ENCODE data around the gene PI4KA. TPM values are rescaled to one million over a fixed set of nuclear protein-coding genes. Genes with fewer than 3 reads are reported as not detected.

Gene PI4KA
- total and polyA plus RNA-seq, 2 of the 13 experiments (the other 11 are each of a cell fraction or from before 2014, with no cell fraction given): 27.4 to 56.4 TPM

- TF ChIP-seq BRCA1 (CRISPR knock-in tag; IDR thresholded peaks at IDR 0.05) (no peak), RXRB (CRISPR knock-in tag; IDR thresholded peaks at IDR 0.05; ENCODE audit: borderline replicate concordance) (no peak), HOMEZ (CRISPR knock-in tag; IDR thresholded peaks at IDR 0.05; ENCODE audit: low read depth) (peak; percentile 47; the same call in 1 of the 2 replicates), ZNF607 (CRISPR knock-in tag; IDR thresholded peaks at IDR 0.05; ENCODE audit: borderline replicate concordance) (no peak), MTERF4 (CRISPR knock-in tag; IDR thresholded peaks at IDR 0.05) (0 out of 2 replicates have a peak, but pooled peaks have one; percentile 46), ZNF274 (CRISPR knock-in tag; IDR thresholded peaks at IDR 0.05) (0 out of 2 replicates have a peak, but pooled peaks have one; percentile 42), KMT2B (CRISPR knock-in tag; IDR thresholded peaks at IDR 0.05) (0 out of 2 replicates have a peak, but pooled peaks have one; percentile 23), USF2 (IDR thresholded peaks at IDR 0.05; ENCODE audit: low read depth, low read length) (no peak), USF2 (CRISPR knock-in tag; IDR thresholded peaks at IDR 0.05; ENCODE audit: borderline replicate concordance) (no peak), NAIF1 (CRISPR knock-in tag; IDR thresholded peaks at IDR 0.05; ENCODE audit: borderline replicate concordance) (0 out of 2 replicates have a peak, but pooled peaks have one; percentile 25), BCL6 (CRISPR knock-in tag; IDR thresholded peaks at IDR 0.05) (no peak), HMGXB4 (CRISPR knock-in tag; IDR thresholded peaks at IDR 0.05; ENCODE audit: borderline replicate concordance in 1 of 2, low read depth in 1 of 2) (peak in 1 of 2 experiments; percentile 46; a peak in 1 of 4 replicates), HIC2 (CRISPR knock-in tag; IDR thresholded peaks at IDR 0.05; ENCODE audit: low read depth) (peak; percentile 74), HOXA9 (CRISPR knock-in tag; IDR thresholded peaks at IDR 0.05; ENCODE audit: borderline replicate concordance) (no peak), SMYD3 (CRISPR knock-in tag; IDR thresholded peaks at IDR 0.05) (0 out of 2 replicates have a peak, but pooled peaks have one; percentile 41), KAT8 (CRISPR knock-in tag; IDR thresholded peaks at IDR 0.05) (peak; percentile 61), ZNF160 (CRISPR knock-in tag; IDR thresholded peaks at IDR 0.05) (no peak), GRHL1 (CRISPR knock-in tag; conservative IDR thresholded peaks at IDR 0.05) (no peak)
Measured at GRCh38 chr22:20771918-20772625, 86.5 kb downstream of the PI4KA start (continued).

Measured in HepG2 (cell line).